Loucy (cell line): Measurements from ENCODE around the gene PPP1R9B.

Experiments used
- H2AFZ ChIP-seq: fragments of 200-600 bp; sonication (generic); 2 replicates; pipeline ENCODE4 v1.6.0; 2016; ENCODE audit warnings: antibody characterized with exemption, mild to moderate bottlenecking, low read length, moderate library complexity
- H3F3A ChIP-seq: fragments of 200-600 bp; 2 replicates; pipeline ENCODE4 v1.6.0; 2016; ENCODE audit warnings: antibody characterized with exemption, low read depth, mild to moderate bottlenecking
- H3K27me3 ChIP-seq: fragments of 200-600 bp; sonication (generic); 2 replicates; pipeline ENCODE4 v1.6.1; 2014; ENCODE audit warnings: low read length, mild to moderate bottlenecking; ENCODE audit not compliant: insufficient read depth, poor library complexity, severe bottlenecking
- H3K36me3 ChIP-seq: fragments of 200-600 bp; sonication (generic); 2 replicates; pipeline ENCODE4 v1.6.1; 2016; ENCODE audit warnings: low read length; ENCODE audit not compliant: insufficient read depth
- H3K4me1 ChIP-seq: fragments of 200-600 bp; sonication (generic); 2 replicates; pipeline ENCODE4 v1.5.1; 2014; ENCODE audit warnings: low read length, mild to moderate bottlenecking; ENCODE audit not compliant: insufficient read depth, poor library complexity, severe bottlenecking
- H3K4me2 ChIP-seq: fragments of 200-600 bp; sonication (generic); 2 replicates; pipeline ENCODE4 v1.6.0; 2014; ENCODE audit warnings: antibody characterized with exemption, low read length, low read depth, mild to moderate bottlenecking; ENCODE audit not compliant: poor library complexity, severe bottlenecking
- H3K4me3 ChIP-seq: fragments of 200-600 bp; sonication (generic); 2 replicates; pipeline ENCODE4 v1.5.1; 2014; ENCODE audit warnings: low read length, mild to moderate bottlenecking, mixed read lengths; ENCODE audit not compliant: poor library complexity, severe bottlenecking
- H3K79me2 ChIP-seq: fragments of 200-600 bp; sonication (generic); 2 replicates; pipeline ENCODE4 v1.6.1; 2014; ENCODE audit warnings: low read length; ENCODE audit not compliant: insufficient read depth
- H3K9ac ChIP-seq: fragments of 200-600 bp; sonication (generic); 2 replicates; pipeline ENCODE4 v1.6.0; 2014; ENCODE audit warnings: mild to moderate bottlenecking, low read depth, low read length, moderate library complexity; ENCODE audit not compliant: poor library complexity, severe bottlenecking
- H3K9me2 ChIP-seq: fragments of 200-600 bp; sonication (generic); replicated peaks from 2 replicates; pipeline ENCODE4 v1.6.1; 2016; ENCODE audit warnings: low read depth, low read length, mixed read lengths
- H3K9me3 ChIP-seq: fragments of 200-600 bp; sonication (generic); 2 replicates; pipeline ENCODE4 v1.6.1; 2014; ENCODE audit warnings: mild to moderate bottlenecking, antibody characterized with exemption, low read length, low read depth; ENCODE audit not compliant: insufficient read depth
- H4K20me1 ChIP-seq: fragments of 200-600 bp; sonication (generic); 2 replicates; pipeline ENCODE4 v1.6.0; 2014; ENCODE audit warnings: antibody characterized with exemption, low read length, mild to moderate bottlenecking; ENCODE audit not compliant: insufficient read depth, poor library complexity, severe bottlenecking
- EZH2phosphoT487 ChIP-seq: fragments of 200-600 bp; IDR thresholded peaks from 2 replicates; pipeline ENCODE4 v1.6.1; 2018; ENCODE audit warnings: antibody characterized with exemption, mild to moderate bottlenecking, moderate library complexity, borderline replicate concordance
- TF ChIP-seq, protein P1 (sequence below): fragments of 200-600 bp; sonication (generic); conservative IDR thresholded peaks from 2 replicates; pipeline ENCODE4 v1.5.1; 2014; ENCODE audit warnings: mild to moderate bottlenecking, antibody characterized with exemption, low read length

Gene PPP1R9B

DNA sequence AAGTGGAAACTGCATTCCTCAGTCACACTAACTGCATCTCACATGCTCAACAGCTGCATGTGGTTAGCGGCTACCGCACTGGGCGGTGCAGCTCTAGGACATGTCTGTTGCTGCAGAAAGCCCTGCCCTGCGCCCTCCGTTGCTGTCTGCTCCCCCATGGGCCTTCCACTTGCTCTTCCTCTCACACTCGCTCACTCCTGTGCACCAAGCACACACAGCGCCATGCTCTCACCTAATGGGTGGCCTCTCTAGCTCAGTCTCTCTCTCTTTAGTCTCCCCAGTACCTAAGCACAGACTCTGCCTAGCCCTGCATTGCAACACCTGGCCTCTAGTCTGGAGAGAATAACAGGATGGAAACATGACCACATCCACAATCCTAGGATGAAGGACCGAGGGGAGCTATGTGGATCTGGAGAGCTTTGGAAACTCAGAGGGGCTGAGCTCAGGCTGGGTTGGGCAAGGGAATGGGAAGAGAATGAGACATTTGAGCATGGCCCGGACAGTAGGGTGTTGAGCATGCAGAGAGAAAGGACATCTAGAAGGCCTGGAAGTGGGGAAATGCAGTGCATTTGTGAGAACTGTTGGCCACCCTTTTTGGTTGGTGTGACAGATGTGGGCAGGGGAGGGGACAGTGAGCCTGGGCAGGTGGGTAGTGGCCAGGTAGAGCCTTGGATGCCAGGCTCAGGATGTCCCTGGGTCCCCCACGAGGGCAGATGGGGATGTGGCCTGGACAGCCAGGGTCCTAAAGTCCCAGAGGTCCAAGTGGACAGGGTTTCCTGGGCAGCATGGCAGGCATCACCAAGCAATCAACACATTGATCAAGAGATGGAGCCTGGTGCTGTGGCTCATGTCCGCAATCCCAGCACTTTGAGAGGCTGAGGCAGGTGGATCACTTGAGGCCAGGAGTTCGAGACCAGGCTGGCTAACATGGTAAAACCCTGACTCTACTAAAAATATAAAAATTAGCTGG lies 31.4 kb upstream of the PPP1R9B start:
- Histone ChIP-seq H4K20me1 (no peaks in the 10 kb centered on the region), H3K27me3 (no peaks in the 10 kb centered on the region), H2AFZ (no peak overlapping the region), H3K4me1 (no peaks in the 10 kb centered on the region), H3K79me2 (no peaks in the 10 kb centered on the region), H3K9me3 (no peaks in the 10 kb centered on the region), H3K4me2 (no peak overlapping the region), H3K9ac (no peak overlapping the region), H3K4me3 (no peak overlapping the region), H3K9me2 (no peaks in the 10 kb centered on the region), H3F3A (no peaks in the 10 kb centered on the region), H3K36me3 (no peaks in the 10 kb centered on the region)
- TF ChIP-seq, protein P1, sequence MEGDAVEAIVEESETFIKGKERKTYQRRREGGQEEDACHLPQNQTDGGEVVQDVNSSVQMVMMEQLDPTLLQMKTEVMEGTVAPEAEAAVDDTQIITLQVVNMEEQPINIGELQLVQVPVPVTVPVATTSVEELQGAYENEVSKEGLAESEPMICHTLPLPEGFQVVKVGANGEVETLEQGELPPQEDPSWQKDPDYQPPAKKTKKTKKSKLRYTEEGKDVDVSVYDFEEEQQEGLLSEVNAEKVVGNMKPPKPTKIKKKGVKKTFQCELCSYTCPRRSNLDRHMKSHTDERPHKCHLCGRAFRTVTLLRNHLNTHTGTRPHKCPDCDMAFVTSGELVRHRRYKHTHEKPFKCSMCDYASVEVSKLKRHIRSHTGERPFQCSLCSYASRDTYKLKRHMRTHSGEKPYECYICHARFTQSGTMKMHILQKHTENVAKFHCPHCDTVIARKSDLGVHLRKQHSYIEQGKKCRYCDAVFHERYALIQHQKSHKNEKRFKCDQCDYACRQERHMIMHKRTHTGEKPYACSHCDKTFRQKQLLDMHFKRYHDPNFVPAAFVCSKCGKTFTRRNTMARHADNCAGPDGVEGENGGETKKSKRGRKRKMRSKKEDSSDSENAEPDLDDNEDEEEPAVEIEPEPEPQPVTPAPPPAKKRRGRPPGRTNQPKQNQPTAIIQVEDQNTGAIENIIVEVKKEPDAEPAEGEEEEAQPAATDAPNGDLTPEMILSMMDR: no peak
- no peak for TF ChIP-seq EZH2phosphoT487

DNA sequence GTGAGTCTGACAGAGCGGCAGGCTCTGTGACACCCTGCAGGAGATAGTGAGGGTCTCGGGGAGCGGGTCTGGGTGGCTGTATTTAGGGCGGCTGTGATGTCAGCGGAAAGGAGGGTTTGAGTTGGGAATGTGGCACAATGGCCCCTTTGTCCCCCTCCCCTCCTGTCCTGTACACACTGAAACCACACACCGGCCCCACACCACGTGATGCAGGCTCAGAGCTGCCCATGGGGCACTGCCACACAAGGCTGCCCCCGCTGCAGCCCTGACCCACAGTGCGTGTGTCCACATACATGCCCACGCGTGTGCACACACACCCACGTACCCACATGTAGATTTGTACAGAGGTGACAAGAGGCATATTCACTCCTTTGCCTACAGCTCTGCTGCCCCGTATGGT lies 30.7 kb upstream of the PPP1R9B start:
- no peaks in the 10 kb centered on the region for H3K9me3 ChIP-seq
- no peaks in the 10 kb centered on the region for H3K79me2 ChIP-seq
- H4K20me1 ChIP-seq: no peaks in the 10 kb centered on the region
- H3K4me3 ChIP-seq: no peak overlapping the region
- no peak for TF ChIP-seq EZH2phosphoT487
- TF ChIP-seq, protein P1: no peak
- H2AFZ ChIP-seq: no peak overlapping the region
- H3K9me2 ChIP-seq: no peaks in the 10 kb centered on the region
- H3K36me3 ChIP-seq: no peaks in the 10 kb centered on the region
- no peaks in the 10 kb centered on the region for H3K4me1 ChIP-seq
- H3K27me3 ChIP-seq: no peaks in the 10 kb centered on the region
- no peaks in the 10 kb centered on the region for H3F3A ChIP-seq
- H3K9ac ChIP-seq: no peak overlapping the region
- no peak overlapping the region for H3K4me2 ChIP-seq

DNA sequence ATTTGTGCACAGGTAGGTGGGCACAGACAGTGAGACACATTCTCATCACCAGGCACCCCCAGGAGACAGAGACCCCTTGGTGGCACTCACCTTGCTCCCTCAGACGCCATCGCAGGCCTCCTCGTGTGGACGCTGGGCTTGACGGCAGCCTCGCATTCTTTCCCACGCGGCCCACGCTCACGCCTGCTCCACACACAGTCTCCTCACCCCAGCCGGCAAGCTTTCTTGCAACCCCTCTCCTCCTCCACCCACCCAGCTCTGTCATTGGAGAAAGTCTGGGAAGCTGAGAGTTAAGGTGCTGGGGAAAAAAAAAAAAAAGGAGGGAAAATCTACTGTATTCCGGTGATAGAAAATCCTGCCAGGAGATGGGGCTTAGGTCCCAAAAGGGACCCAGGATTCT lies 30.1 kb upstream of the PPP1R9B start:
- no peaks in the 10 kb centered on the region for H3K27me3 ChIP-seq
- H4K20me1 ChIP-seq: no peaks in the 10 kb centered on the region
- no peak overlapping the region for H3K9ac ChIP-seq
- H3K4me3 ChIP-seq: no peak overlapping the region
- no peak overlapping the region for H3K4me2 ChIP-seq
- TF ChIP-seq EZH2phosphoT487: no peak
- TF ChIP-seq, protein P1: no peak
- no peaks in the 10 kb centered on the region for H3K4me1 ChIP-seq
- no peaks in the 10 kb centered on the region for H3K36me3 ChIP-seq
- no peaks in the 10 kb centered on the region for H3F3A ChIP-seq
- H3K9me2 ChIP-seq: no peaks in the 10 kb centered on the region
- H3K9me3 ChIP-seq: no peaks in the 10 kb centered on the region
- no peaks in the 10 kb centered on the region for H3K79me2 ChIP-seq
- no peak overlapping the region for H2AFZ ChIP-seq
